HT1080 (cell line): ENCODE data around the gene KANK4. TPM values are rescaled to one million over a fixed set of nuclear protein-coding genes. Genes with fewer than 3 reads are reported as not detected.

Source experiments
- DNase-seq: peaks from one replicate; pipeline ENCODE4 v3.0.0-alpha.2; 2015; ENCODE audit warnings: low read depth
- polyA plus RNA-seq, 2 experiments: library from polyadenylated mRNA; depleted of rRNA; stranded (reverse); fragments of >200 nt; gene quantifications; 2 replicates each; pipeline ENCODE4 v1.2.3, GENCODE V29; 2015
- total RNA-seq: library from RNA; depleted of rRNA; stranded (reverse); fragments of >200 nt; shearing (Covaris generic); gene quantifications from 2 replicates; pipeline ENCODE4 v1.2.3, GENCODE V29; 2014; rRNA removed

The KANK4 gene
- not detected in 2 replicates for total RNA-seq
- not detected in 2 replicates for polyA plus RNA-seq (2015; cell fraction: cytosol; rRNA removed)
- polyA plus RNA-seq (2015; cell fraction: nucleus; rRNA removed): not detected in 2 replicates

- DNase-seq: no peak
Measured at GRCh38 chr1:62318756-62319544, at the start of gene KANK4. KANK4 (minus strand) TSS chr1:62319434; CDS start chr1:62281564, 37,870 bp downstream.

GRCh38 chr1:62368989-62369388 lies 49.8 kb upstream of the KANK4 start:
- no peak for DNase-seq

- no peak for DNase-seq
Measured at GRCh38 chr1:62367005-62367557, 47.8 kb upstream of the KANK4 start.

GRCh38 chr1:62364721-62365120 lies 45.5 kb upstream of the KANK4 start:
- DNase-seq: no peak

- no peak for DNase-seq
Measured at GRCh38 chr1:62362926-62363325, 43.7 kb upstream of the KANK4 start.

- DNase-seq: no peak
Measured at GRCh38 chr1:62362061-62362917, 43.1 kb upstream of the KANK4 start.

GRCh38 chr1:62361431-62361830 lies 42.2 kb upstream of the KANK4 start:
- DNase-seq: no peak

GRCh38 chr1:62358665-62359373 lies 39.6 kb upstream of the KANK4 start:
- DNase-seq: no peak

GRCh38 chr1:62357916-62358315 lies 38.7 kb upstream of the KANK4 start:
- DNase-seq: no peak

GRCh38 chr1:62356257-62356835 lies 37.1 kb upstream of the KANK4 start:
- peak; percentile 78 for DNase-seq

GRCh38 chr1:62355095-62355494 lies 35.9 kb upstream of the KANK4 start:
- DNase-seq: no peak

- no peak for DNase-seq
Measured at GRCh38 chr1:62353853-62354252, 34.6 kb upstream of the KANK4 start.

GRCh38 chr1:62352387-62352786 lies 33.2 kb upstream of the KANK4 start:
- no peak for DNase-seq

- no peak for DNase-seq
Measured at GRCh38 chr1:62349470-62350233, 30.4 kb upstream of the KANK4 start.

GRCh38 chr1:62346886-62347285 lies 27.7 kb upstream of the KANK4 start:
- no peak for DNase-seq

GRCh38 chr1:62343911-62344310 lies 24.7 kb upstream of the KANK4 start:
- DNase-seq: no peak

GRCh38 chr1:62342270-62342669 lies 23.0 kb upstream of the KANK4 start:
- DNase-seq: no peak

- no peak for DNase-seq
Measured at GRCh38 chr1:62341615-62342014, 22.4 kb upstream of the KANK4 start.

GRCh38 chr1:62341089-62341488 lies 21.9 kb upstream of the KANK4 start:
- no peak for DNase-seq
